Heart right ventricle (tissue), 16 donors: Measurements from ENCODE around the gene BORCS6. TPM values are rescaled to one million over a fixed set of nuclear protein-coding genes. Genes with fewer than 3 reads are reported as not detected.

Experiments
- ATAC-seq, 8 donors: fragments of 200-7000 bp; cut with Tn5 transposase; one replicate each; pipeline ENCODE4 v1.9.1; 2020; ENCODE audit warnings: mild to moderate bottlenecking in 8 of 8, moderate library complexity in 8 of 8, moderate number of reproducible peaks in 1 of 8
- DNase-seq, 2 donors: peaks; one replicate each; pipeline ENCODE4 v3.0.0-alpha.2; 2020
- H3K27ac ChIP-seq, 10 donors: fragments of 200-600 bp; sonication (generic) in 2 of 10; one replicate each; pipeline versions ENCODE4 v1.5.0 to v1.8.0; 2020 to 2022; ENCODE audit warnings: mild to moderate bottlenecking in 3 of 10
- H3K27me3 ChIP-seq, 7 donors: fragments of 200-600 bp; one replicate each; pipeline ENCODE4 v1.8.0; 2021 to 2022; ENCODE audit warnings: mild to moderate bottlenecking in 2 of 7
- H3K36me3 ChIP-seq, 9 donors: fragments of 200-600 bp; sonication (generic) in 1 of 9; one replicate each; pipeline versions ENCODE4 v1.5.0 to v1.8.0; 2020 to 2022; ENCODE audit warnings: mild to moderate bottlenecking in 2 of 9
- H3K4me1 ChIP-seq, 9 donors: fragments of 200-600 bp; sonication (generic) in 1 of 9; one replicate each; pipeline versions ENCODE4 v1.5.0 to v1.8.0; 2020 to 2022; ENCODE audit warnings: mild to moderate bottlenecking in 4 of 9
- H3K4me3 ChIP-seq, 10 donors: fragments of 200-600 bp; sonication (generic) in 2 of 10; one replicate each; pipeline versions ENCODE4 v1.5.0 to v1.8.0; 2020 to 2022; ENCODE audit warnings: mild to moderate bottlenecking in 7 of 10, moderate library complexity in 2 of 10
- H3K9me3 ChIP-seq, 11 donors: fragments of 200-600 bp in 10 of 11; sonication (generic) in 2 of 11; one replicate each; pipeline versions ENCODE4 v1.5.0 to v1.8.0; 2013 to 2022; ENCODE audit warnings: mild to moderate bottlenecking in 2 of 11, control low read depth in 1 of 11, moderate library complexity in 1 of 11
- CTCF ChIP-seq, 9 donors: fragments of 200-600 bp; sonication (generic) in 2 of 9; IDR thresholded peaks; one replicate each; pipeline versions ENCODE4 v1.5.0 to v1.8.0; 2021 to 2022; ENCODE audit warnings: antibody characterized with exemption in 9 of 9, mild to moderate bottlenecking in 5 of 9, moderate library complexity in 1 of 9
- WGBS, 2 donors: extraction: QIAGEN DNeasy Blood & Tissue Kit; methylation state at CpG; one replicate each; pipeline ENCODE4 v1.1.7; 2013; ENCODE audit warnings: inconsistent platforms in 1 of 2; 5-methylcytosine and 5-hydroxymethylcytosine counted together
- intact Hi-C, 10 donors: fragments of 100-400 bp; cut with DNase I; formaldehyde crosslinking; loops; one replicate each; pipeline versions ENCODE4 v1.11.1 to v1.14.2; 2022
- polyA plus RNA-seq, 2 donors: library from polyadenylated mRNA; stranded (reverse); fragments of 200-250 nt; gene quantifications; one replicate each; pipeline ENCODE4 v1.2.3, GENCODE V29; 2013
- total RNA-seq, 10 donors: library from RNA; stranded (reverse); fragmentation: NEBNext Ultra II Directional in 3 of 10; extraction: Animal tissue kit (Norgen Biotek cat#: 25700) in 3 of 10; gene quantifications; one replicate each; pipeline versions ENCODE4 v1.2.1 to v1.2.4, GENCODE V29; 2021 to 2023
- donor health status: Arrhythmogenic right ventricular cardiomyopathy.
- donor health status: ischemic (EF 13 %, LVEDD 7.1; RV severe dilation, severe dysfunction).
- donor health status: healthy with polysubstance abuse.
- donor health status: DM: no; HTN: yes; CAD: no.
- donor health status: DM: no; HTN: no; CAD: no.
- donor health status: ischemic (EF 25% LVEDD 6.9; RV normal size, moderate dysfunction).
- donor health status: ischemic (EF 25% LVEDD 5.7; RV mildly dilated, moderate dysfunction).
- donor health status: healthy.
- donor health status: DM: yes; HTN: yes; CAD: no.
- donor health status: Ischemic cardiomyopathy.
- donor health status: ischemic (EF 35%, LVEDD 5.7; RV mildly dilated, moderate dysfunction).
- donor health status: nonischemic (EF 11% LVEDD 7.7; RV severe dilation, severe dysfunction).
- donor health status: DM: yes; HTN: yes; CAD: no.
- donor health status: PGD.
- donor health status: ischemic (EF 29% LVEDD 5.4; RV normal size, mild dysfunction).
- donor health status: nonischemic (EF 23%, LVEDD 6.1; RV moderate dilation, normal function).

BORCS6 gene
- total and polyA plus RNA-seq, 12 donors, result 4.2 to 13.8 (median 7.7) TPM

DNA sequence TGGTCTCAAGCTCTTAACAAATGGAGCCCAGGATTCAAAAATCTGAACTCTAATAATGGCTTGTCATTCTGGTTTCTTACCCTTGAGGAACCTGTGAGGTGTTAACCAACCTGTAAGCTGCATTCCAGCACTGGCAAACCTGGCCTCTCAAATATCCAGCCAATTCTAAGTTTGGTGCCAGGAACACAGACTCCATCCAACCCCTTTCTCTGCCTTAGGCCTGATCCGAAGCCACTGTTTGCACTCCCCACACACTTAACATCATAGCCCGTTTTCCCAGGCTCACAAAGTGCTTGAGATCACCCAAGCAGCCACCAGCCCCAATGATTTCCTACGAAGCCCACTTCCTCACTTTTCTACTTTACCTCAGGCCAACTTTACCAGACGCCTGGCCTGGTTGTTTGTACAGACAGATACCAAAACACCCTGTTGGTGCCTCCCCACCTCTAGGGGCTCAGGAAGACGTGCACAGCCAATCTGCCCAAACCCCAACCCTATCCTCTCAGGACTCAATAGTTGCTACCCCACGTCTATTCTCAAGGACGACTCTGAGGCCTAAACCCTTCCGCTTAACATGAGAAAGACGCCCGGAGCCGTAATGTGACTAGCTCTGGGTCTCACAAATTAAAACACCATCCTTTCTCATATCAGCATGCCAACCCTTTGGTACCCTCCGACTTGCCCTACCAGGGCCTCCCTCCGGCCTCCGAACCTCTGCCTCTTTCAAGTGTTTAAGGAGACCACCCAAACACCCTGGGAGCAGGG is 34.6 kb downstream of the BORCS6 start:
- Histone ChIP-seq H3K9me3 (no peaks in the 10 kb centered on the region), H3K4me1 (peaks cover 22 to 91% (median 50%) of the 10 kb centered on the region in 9 donors), H3K27me3 (no peaks in the 10 kb centered on the region), H3K27ac (peak overlapping the region; percentile 92 to 100 (median 100)), H3K4me3 (peak overlapping the region; percentile 66 to 91 (median 81)), H3K36me3 (peaks cover 0 to 25% (median 11%) of the 10 kb centered on the region in 9 donors)
- intact Hi-C loops, result loop anchor here in 3 of 10 donors (2.0 to 10.0 kb wide), 7 partner anchors 17 to 321 kb away; partner anchors contain the start of genes ALOXE3 (in 1 of the 3), CYB5D1 (in 1 of the 3), HES7 (in 1 of the 3) and KDM6B (in 1 of the 3)
- DNase-seq (peak in 1 of 2 donors; percentile 23), ATAC-seq (no peak)
- TF ChIP-seq CTCF (IDR thresholded peaks at IDR 0.05), result no peak
- 9 to 10% methylated on average over 14 of the region's 14 CpGs for WGBS, 2 donors

- Histone ChIP-seq H3K27me3 (no peaks in the 10 kb centered on the region), H3K36me3 (peaks cover 4 to 25% (median 14%) of the 10 kb centered on the region in 9 donors), H3K4me3 (peak overlapping the region; percentile 66 to 91 (median 81)), H3K9me3 (no peaks in the 10 kb centered on the region), H3K27ac (peak overlapping the region; percentile 92 to 100 (median 100)), H3K4me1 (peaks cover 30 to 89% (median 57%) of the 10 kb centered on the region in 9 donors)
- intact Hi-C loops, result loop anchor here in 5 of 10 donors (1.0 to 10.0 kb wide), 9 partner anchors 16 to 320 kb away; partner anchors contain the start of genes ALOXE3 (in 1 of the 5), CYB5D1 (in 1 of the 5), HES7 (in 1 of the 5) and KDM6B (in 1 of the 5)
- ATAC-seq (no peak), DNase-seq (no peak)
- no peak for TF ChIP-seq CTCF (IDR thresholded peaks at IDR 0.05)
- WGBS, 2 donors, result 7 to 8% methylated on average over 11 of the region's 11 CpGs
Measured at GRCh38 chr17:8154608-8155155, 35.3 kb downstream of the BORCS6 start.

GRCh38 chr17:8153957-8154607 is 35.9 kb downstream of the BORCS6 start:
- intact Hi-C loops, result loop anchor here in 5 of 10 donors (1.0 to 10.0 kb wide), 8 partner anchors 15 to 319 kb away; partner anchors contain the start of genes ALOXE3 (in 1 of the 5), CYB5D1 (in 1 of the 5), KDM6B (in 1 of the 5) and NAA38 (in 1 of the 5)
- Histone ChIP-seq H3K9me3 (no peaks in the 10 kb centered on the region), H3K27me3 (no peaks in the 10 kb centered on the region), H3K4me3 (peak overlapping the region in 9 of 10 donors; percentile 66 to 96 (median 81)), H3K4me1 (peaks cover 36 to 83% (median 58%) of the 10 kb centered on the region in 9 donors), H3K36me3 (peaks cover 10 to 25% (median 17%) of the 10 kb centered on the region in 9 donors), H3K27ac (peak overlapping the region; percentile 97 to 100 (median 100))
- TF ChIP-seq CTCF (IDR thresholded peaks at IDR 0.05), result no peak
- 1 to 2% methylated on average over 22 of the region's 22 CpGs for WGBS, 2 donors
- peak; percentile 35 to 69 (median 66) for ATAC-seq
- peak; percentile 100 for DNase-seq
